HG03045 (cell line): Measurements from ENCODE around the gene PRMT1.
"Not testable (repeated sequence)": the region's sequence is repeated elsewhere in the genome, so short reads cannot be mapped to it uniquely, and the experiment has no call there.

Experiments
- ATAC-seq: cut with Tn5 transposase; IDR thresholded peaks from one replicate; pipeline ENCODE4 v1.9.1; 2021; ENCODE audit warnings: mild to moderate bottlenecking, moderate library complexity; ENCODE audit not compliant: unreplicated experiment

The PRMT1 gene

GRCh38 chr19:49677231-49677900 is at the start of gene PRMT1:
TSS of gene PRMT1 (plus strand) at chr19:49677271. CDS start at chr19:49677281, 10 bp downstream.
- ATAC-seq = peak; percentile 6

GRCh38 chr19:49629659-49630058 is 47.4 kb upstream of the PRMT1 start:
- ATAC-seq = no peak

- no peak for ATAC-seq
Measured at GRCh38 chr19:49631014-49631588, 46.0 kb upstream of the PRMT1 start.

GRCh38 chr19:49631610-49632192 is 45.4 kb upstream of the PRMT1 start:
- ATAC-seq = no peak

- no peak for ATAC-seq
Measured at GRCh38 chr19:49632576-49632975, 44.5 kb upstream of the PRMT1 start.

GRCh38 chr19:49633273-49633672 is 43.8 kb upstream of the PRMT1 start:
- not testable (repeated sequence) for ATAC-seq

- ATAC-seq = no peak
Measured at GRCh38 chr19:49635530-49636232, 41.4 kb upstream of the PRMT1 start.

- ATAC-seq = no peak
Measured at GRCh38 chr19:49636233-49636932, 40.7 kb upstream of the PRMT1 start.

- no peak for ATAC-seq
Measured at GRCh38 chr19:49637821-49638738, 39.0 kb upstream of the PRMT1 start.

GRCh38 chr19:49639401-49640112 is 37.5 kb upstream of the PRMT1 start:
- no peak for ATAC-seq

GRCh38 chr19:49640113-49640898 is 36.8 kb upstream of the PRMT1 start, which contains the start of gene RRAS:
TSS of gene RRAS (minus strand) at chr19:49640143. CDS start at chr19:49640098, 45 bp downstream.
- ATAC-seq = peak; percentile 55

- peak; percentile 54 for ATAC-seq
Measured at GRCh38 chr19:49641688-49642491, 35.2 kb upstream of the PRMT1 start, which contains the start of gene SCAF1. TSS of gene SCAF1 (plus strand) at chr19:49642209. CDS start at chr19:49645027, 2,818 bp downstream.

GRCh38 chr19:49642492-49643035 is 34.5 kb upstream of the PRMT1 start:
- no peak for ATAC-seq

- no peak for ATAC-seq
Measured at GRCh38 chr19:49643466-49643865, 33.6 kb upstream of the PRMT1 start.

- no peak for ATAC-seq
Measured at GRCh38 chr19:49645592-49645991, 31.5 kb upstream of the PRMT1 start.

- ATAC-seq = no peak
Measured at GRCh38 chr19:49645995-49646394, 31.1 kb upstream of the PRMT1 start.

GRCh38 chr19:49646586-49646985 is 30.5 kb upstream of the PRMT1 start:
- no peak for ATAC-seq
